CD8-positive, alpha-beta memory T cell (primary cell): ENCODE measurements around the gene CEP41. TPM values are rescaled to one million over a fixed set of nuclear protein-coding genes. Genes with fewer than 3 reads are reported as not detected.

Experiments used
- CTCF ChIA-PET: fragments of 350-600 bp; sonication (Branson Sonifier 250); formaldehyde crosslinking; loops from one replicate; lab custom pipeline; 2021; ENCODE audit warnings: antibody characterized with exemption; lab: Charles Lee
- POLR2A ChIA-PET: fragments of 350-600 bp; sonication (Branson Sonifier 250); formaldehyde crosslinking; loops from one replicate; lab custom pipeline; 2021; ENCODE audit warnings: antibody characterized with exemption; lab: Charles Lee
- DNase-seq, 5 donors: peaks; one replicate each; pipeline versions ENCODE4 v3.0.0 to v3.0.0-alpha.2; 2020 to 2022; ENCODE audit warnings: mixed read lengths in 1 of 5
- H3K27ac ChIP-seq: one replicate; pipeline ENCODE4 v1.7.0; 2013; ENCODE audit warnings: low read depth, mild to moderate bottlenecking, low read length, moderate library complexity
- H3K27me3 ChIP-seq: 2 replicates; pipeline ENCODE4 v1.7.0; 2013; ENCODE audit warnings: low read length, mild to moderate bottlenecking; ENCODE audit not compliant: insufficient read depth, poor library complexity, severe bottlenecking
- H3K36me3 ChIP-seq: 2 replicates; pipeline ENCODE4 v1.7.0; 2013; ENCODE audit warnings: mild to moderate bottlenecking, low read length, moderate library complexity; ENCODE audit not compliant: insufficient read depth
- H3K4me1 ChIP-seq: 2 replicates; pipeline ENCODE4 v1.7.0; 2013; ENCODE audit warnings: mild to moderate bottlenecking, low read length, moderate library complexity; ENCODE audit not compliant: insufficient read depth
- H3K4me3 ChIP-seq: 2 replicates; pipeline ENCODE4 v1.7.0; 2013; ENCODE audit warnings: mild to moderate bottlenecking, low read length
- H3K9me3 ChIP-seq: 2 replicates; pipeline ENCODE4 v1.7.0; 2013; ENCODE audit warnings: mild to moderate bottlenecking, low read length
- H3K27ac Mint-ChIP-seq, 8 donors: one replicate each; pipeline ENCODE4 v1.8.0; 2020 to 2021; ENCODE audit warnings: mixed read lengths in 8 of 8, mild to moderate bottlenecking in 6 of 8, inconsistent platforms in 3 of 8, moderate library complexity in 3 of 8
- H3K27me3 Mint-ChIP-seq, 2 donors: one replicate each; pipeline ENCODE4 v1.8.0; 2020 to 2021; ENCODE audit warnings: mixed read lengths in 2 of 2, mild to moderate bottlenecking in 1 of 2, moderate library complexity in 1 of 2
- H3K36me3 Mint-ChIP-seq, 3 donors: one replicate each; pipeline ENCODE4 v1.8.0; 2020 to 2021; ENCODE audit warnings: mixed read lengths in 3 of 3, inconsistent platforms in 1 of 3, mild to moderate bottlenecking in 1 of 3
- H3K4me1 Mint-ChIP-seq, 3 donors: one replicate each; pipeline ENCODE4 v1.8.0; 2020 to 2021; ENCODE audit warnings: mixed read lengths in 3 of 3, inconsistent platforms in 1 of 3, mild to moderate bottlenecking in 1 of 3
- H3K4me3 Mint-ChIP-seq, 7 donors: one replicate each; pipeline ENCODE4 v1.8.0; 2020 to 2021; ENCODE audit warnings: mixed read lengths in 7 of 7, mild to moderate bottlenecking in 6 of 7, moderate library complexity in 4 of 7, inconsistent platforms in 2 of 7
- H3K9me3 Mint-ChIP-seq, 5 donors: one replicate each; pipeline ENCODE4 v1.8.0; 2020 to 2022; ENCODE audit warnings: mixed read lengths in 5 of 5, mild to moderate bottlenecking in 3 of 5, moderate library complexity in 2 of 5, inconsistent platforms in 1 of 5
- polyA plus RNA-seq: library from polyadenylated mRNA; unstranded; fragments of 300-500 nt; fragmentation: Illumina TruSeq; gene quantifications from one replicate; pipeline ENCODE4 v1.2.3, GENCODE V29; 2021
- total RNA-seq, 2 experiments: library from RNA; stranded (reverse); gene quantifications; one replicate each; pipeline ENCODE4 v1.2.3, GENCODE V29; 2021

CEP41 gene, protein sequence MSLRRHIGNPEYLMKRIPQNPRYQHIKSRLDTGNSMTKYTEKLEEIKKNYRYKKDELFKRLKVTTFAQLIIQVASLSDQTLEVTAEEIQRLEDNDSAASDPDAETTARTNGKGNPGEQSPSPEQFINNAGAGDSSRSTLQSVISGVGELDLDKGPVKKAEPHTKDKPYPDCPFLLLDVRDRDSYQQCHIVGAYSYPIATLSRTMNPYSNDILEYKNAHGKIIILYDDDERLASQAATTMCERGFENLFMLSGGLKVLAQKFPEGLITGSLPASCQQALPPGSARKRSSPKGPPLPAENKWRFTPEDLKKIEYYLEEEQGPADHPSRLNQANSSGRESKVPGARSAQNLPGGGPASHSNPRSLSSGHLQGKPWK
- total RNA-seq, result 10 to 100 TPM; 16.6 to 18.8 TPM
- polyA plus RNA-seq, result 23.6 TPM

DNA sequence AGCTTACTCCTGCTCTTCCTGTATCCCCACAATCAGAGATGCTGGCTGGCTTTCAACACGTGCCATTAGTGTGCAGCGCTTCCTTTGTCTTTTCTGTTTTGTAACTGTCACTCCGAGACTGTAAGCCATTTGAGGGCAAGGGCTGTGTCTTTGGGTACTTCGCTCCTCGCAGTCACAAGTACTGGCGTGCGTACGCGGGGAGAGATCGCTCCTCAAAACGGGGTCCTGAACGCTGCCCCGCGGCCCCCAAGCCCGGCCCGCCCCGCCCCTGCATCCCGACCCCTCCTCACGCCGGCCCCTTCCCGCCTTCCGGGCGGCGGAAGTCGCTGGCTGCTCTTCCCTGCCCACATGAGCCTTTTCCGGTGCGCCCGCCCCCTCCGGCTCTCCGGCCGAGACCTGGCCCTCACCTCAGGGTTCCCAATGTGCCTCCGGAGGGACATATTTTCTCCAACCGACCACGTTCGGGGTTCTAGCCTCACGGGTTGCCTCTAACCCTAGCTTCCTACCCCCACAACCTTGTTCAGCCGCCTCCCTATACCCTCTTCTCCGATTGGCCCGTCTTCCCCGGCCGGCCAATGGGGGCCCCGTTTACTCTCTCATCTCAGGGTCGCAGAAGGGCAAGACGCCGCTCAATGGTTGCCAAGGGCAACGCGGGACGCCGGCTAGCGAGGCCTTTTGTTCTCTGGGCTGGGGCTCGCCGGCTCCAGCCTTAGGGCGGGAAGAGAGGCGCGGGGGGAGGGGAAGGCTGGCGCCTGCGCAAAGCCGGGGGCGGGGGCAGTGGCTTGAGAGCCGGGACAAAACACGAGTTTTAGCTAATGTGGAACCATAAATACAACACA lies at the start of gene CEP41:
TSS of gene CEP41 (minus strand) at position 490 of the 839 bp plus-strand sequence. CDS start at position 440, 50 bp downstream.
- DNase-seq, result peak; percentile 83 to 94 (median 87)
- no peaks in the 10 kb centered on the region for H3K27me3 ChIP-seq
- Mint-ChIP-seq H3K4me3 (peak within 1 kb of the TSS; percentile 96 to 100 (median 99)), H3K9me3 (no peaks in the 10 kb centered on the region), H3K36me3 (peaks cover 0 to 5% (median 0%) of the 10 kb centered on the region in 3 donors), H3K27me3 (peaks cover 2 to 5% of the 10 kb centered on the region in 2 donors), H3K4me1 (peaks cover 9 to 35% (median 30%) of the 10 kb centered on the region in 3 donors), H3K27ac (peak within 1 kb of the TSS; percentile 80 to 98 (median 95))
- H3K27ac ChIP-seq, result peak within 1 kb of the TSS; percentile 52
- H3K36me3 ChIP-seq, result no peaks in the 10 kb centered on the region
- H3K4me3 ChIP-seq, result peak within 1 kb of the TSS; percentile 87
- no peaks in the 10 kb centered on the region for H3K9me3 ChIP-seq
- POLR2A ChIA-PET, result interaction anchor here (0.6 kb wide), 1 partner anchor 49 kb away, joined by 3 read pairs; no protein-coding TSS in a partner anchor
- peaks cover 14% of the 10 kb centered on the region for H3K4me1 ChIP-seq
- CTCF ChIA-PET, result no interaction called here

DNA sequence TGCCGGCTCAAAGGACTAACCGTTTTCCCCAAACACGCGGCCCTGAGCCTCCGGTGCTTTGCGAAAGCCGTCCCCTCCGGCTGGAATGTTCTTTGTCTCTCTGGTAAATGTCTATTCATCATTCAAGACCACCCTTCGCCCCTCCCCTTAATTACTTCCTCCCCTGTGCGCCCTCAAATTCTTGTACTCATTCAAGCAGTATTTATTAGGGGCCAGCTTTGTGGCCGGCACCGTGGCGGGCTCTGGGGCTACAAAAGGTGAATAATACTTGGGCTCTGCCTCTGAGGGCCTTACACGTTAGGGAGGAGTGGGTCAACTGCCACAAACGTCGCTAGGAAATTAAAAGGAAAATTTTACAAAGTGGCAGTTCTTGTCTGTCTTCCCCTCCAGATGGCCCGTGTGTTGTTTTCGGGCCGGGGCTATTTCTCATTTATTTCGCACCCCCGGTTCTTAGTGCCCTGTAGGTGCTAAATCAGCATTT lies 49.5 kb upstream of the CEP41 start:
- CTCF ChIA-PET, result no interaction called here
- Mint-ChIP-seq H3K27ac (no peak overlapping the region), H3K27me3 (peaks cover 34 to 68% of the 10 kb centered on the region in 2 donors), H3K4me1 (peaks cover 24 to 40% (median 29%) of the 10 kb centered on the region in 3 donors), H3K4me3 (no peak overlapping the region), H3K9me3 (peaks cover 0 to 2% (median 0%) of the 10 kb centered on the region in 5 donors), H3K36me3 (no peaks in the 10 kb centered on the region)
- H3K9me3 ChIP-seq, result peaks cover 4% of the 10 kb centered on the region
- H3K4me3 ChIP-seq, result no peak overlapping the region
- no peak for DNase-seq
- no peaks in the 10 kb centered on the region for H3K36me3 ChIP-seq
- H3K27ac ChIP-seq, result no peak overlapping the region
- POLR2A ChIA-PET, result no interaction called here
- peaks cover 3% of the 10 kb centered on the region for H3K4me1 ChIP-seq
- H3K27me3 ChIP-seq, result peaks cover 11% of the 10 kb centered on the region

DNA sequence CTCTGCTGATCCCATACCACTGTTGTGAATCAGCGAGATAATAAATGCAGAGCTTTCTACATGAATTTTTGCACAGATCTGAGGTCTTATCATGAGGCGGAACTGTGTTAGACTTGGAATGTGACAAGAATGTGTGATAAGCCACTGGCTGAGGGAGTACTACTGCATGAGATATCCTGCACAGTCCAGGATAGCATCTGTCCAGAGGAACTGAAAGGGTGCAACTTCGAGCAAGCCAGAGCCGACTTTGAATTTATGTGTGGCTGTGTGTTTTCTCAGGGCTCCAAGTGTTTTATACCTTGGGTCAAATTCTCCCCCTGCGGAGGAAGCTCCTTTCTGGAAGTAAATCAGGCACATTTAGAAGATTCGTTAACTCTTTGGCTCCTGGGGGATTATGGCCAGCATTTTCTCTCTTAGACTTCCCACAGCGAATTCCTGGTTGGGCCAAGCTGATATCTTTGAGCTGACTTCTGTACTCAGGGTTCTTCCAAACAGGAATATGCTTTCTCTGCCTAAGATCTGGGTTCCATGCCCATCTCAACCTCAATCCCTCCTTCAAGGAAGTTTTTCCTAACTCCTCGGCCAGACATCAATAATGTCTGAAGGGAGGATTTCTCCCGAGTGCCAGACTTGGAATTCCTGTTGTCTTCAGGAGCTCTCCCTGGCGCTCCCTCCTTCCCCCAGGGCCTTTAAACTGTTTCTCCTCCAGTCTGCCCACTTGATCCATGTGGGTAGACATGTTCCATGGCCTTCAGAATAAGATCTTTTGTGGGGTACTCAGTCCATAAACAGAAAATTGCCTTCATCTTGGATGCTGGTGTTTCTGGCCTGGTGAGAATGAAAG lies 48.5 kb upstream of the CEP41 start:
- H3K27me3 Mint-ChIP-seq, result peaks cover 39 to 73% of the 10 kb centered on the region in 2 donors
- ChIA-PET POLR2A (no interaction called here), CTCF (no interaction called here)
- peaks cover 0 to 2% (median 0%) of the 10 kb centered on the region in 5 donors for H3K9me3 Mint-ChIP-seq
- no peak overlapping the region for H3K27ac Mint-ChIP-seq
- H3K4me1 Mint-ChIP-seq, result peaks cover 27 to 45% (median 32%) of the 10 kb centered on the region in 3 donors
- H3K36me3 Mint-ChIP-seq, result no peaks in the 10 kb centered on the region
- Histone ChIP-seq H3K27ac (no peak overlapping the region), H3K4me1 (peaks cover 3% of the 10 kb centered on the region), H3K36me3 (no peaks in the 10 kb centered on the region), H3K9me3 (peaks cover 4% of the 10 kb centered on the region), H3K4me3 (no peak overlapping the region), H3K27me3 (peaks cover 11% of the 10 kb centered on the region)
- peak overlapping the region in 2 of 7 donors; percentile 2 to 27 for H3K4me3 Mint-ChIP-seq
- no peak for DNase-seq

DNA sequence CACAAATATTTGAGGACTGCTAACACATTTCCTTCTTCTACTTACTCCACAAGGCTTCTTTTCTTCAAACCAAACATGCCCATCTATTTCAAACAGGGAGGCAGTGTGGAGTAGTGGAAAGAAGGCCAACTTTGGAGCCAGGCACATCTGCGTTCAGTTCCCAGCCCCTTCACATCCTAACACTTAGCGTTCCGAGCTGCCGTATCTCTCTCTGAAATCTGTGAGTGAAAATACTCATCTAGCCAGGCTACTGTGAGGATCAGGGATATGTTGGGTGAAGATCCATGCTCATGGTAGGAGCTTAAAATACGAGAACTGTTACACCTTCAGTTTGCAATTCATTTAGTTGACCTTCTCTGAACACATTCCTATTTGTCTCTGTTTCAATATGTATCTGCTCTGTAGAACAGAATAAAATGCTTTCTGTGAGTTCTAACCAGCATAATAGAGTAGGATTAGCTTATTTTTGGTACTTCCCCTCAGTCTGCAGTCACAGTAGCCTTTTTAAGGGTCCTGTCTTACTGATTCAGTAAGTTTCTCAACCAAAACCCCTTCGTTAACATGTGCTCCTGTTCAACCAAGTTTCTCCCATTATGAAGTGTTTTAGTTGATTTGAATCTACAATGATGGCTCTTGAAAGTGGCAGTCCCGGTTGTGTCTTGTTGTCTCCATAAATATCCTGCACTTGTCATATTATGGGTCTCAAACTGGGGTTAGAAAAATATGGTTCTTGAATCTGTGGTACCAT lies 47.8 kb upstream of the CEP41 start:
- H3K36me3 Mint-ChIP-seq, result no peaks in the 10 kb centered on the region
- no peak for DNase-seq
- Histone ChIP-seq H3K36me3 (no peaks in the 10 kb centered on the region), H3K4me3 (no peak overlapping the region), H3K27me3 (peaks cover 11% of the 10 kb centered on the region), H3K27ac (no peak overlapping the region), H3K4me1 (peaks cover 3% of the 10 kb centered on the region), H3K9me3 (peaks cover 4% of the 10 kb centered on the region)
- peak overlapping the region in 2 of 7 donors; percentile 2 to 27 for H3K4me3 Mint-ChIP-seq
- peaks cover 27 to 45% (median 32%) of the 10 kb centered on the region in 3 donors for H3K4me1 Mint-ChIP-seq
- peaks cover 42 to 73% of the 10 kb centered on the region in 2 donors for H3K27me3 Mint-ChIP-seq
- CTCF ChIA-PET, result no interaction called here
- H3K9me3 Mint-ChIP-seq, result peaks cover 0 to 2% (median 0%) of the 10 kb centered on the region in 5 donors
- H3K27ac Mint-ChIP-seq, result no peak overlapping the region
- POLR2A ChIA-PET, result no interaction called here

DNA sequence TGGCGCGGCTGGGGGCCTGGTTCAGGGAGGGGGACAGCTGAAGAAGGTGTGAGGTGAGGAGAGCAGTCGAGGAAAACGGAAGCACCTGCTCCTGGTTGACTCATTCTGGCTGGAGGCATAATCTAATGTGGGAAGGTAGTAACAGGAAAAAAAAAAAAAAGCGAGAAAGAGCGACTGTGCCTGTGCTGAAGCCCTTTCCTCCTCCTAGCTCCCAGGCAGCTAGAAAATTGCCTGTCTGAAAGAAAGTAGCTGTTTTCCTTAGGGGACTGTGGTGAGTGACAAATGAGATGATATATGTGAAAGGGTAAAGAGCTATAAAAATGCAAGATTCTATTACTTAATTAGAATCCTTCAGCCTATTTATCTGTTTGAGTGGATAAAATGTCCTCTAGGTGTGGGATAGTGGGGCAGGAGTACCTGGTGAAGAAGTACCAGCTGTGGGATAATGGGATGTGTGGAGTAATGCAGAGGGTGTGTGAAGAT lies 46.2 kb upstream of the CEP41 start:
- no peaks in the 10 kb centered on the region for H3K9me3 Mint-ChIP-seq
- peaks cover 22 to 34% (median 22%) of the 10 kb centered on the region in 3 donors for H3K4me1 Mint-ChIP-seq
- CTCF ChIA-PET, result interaction anchor here (0.9 to 1.4 kb wide), 3 partner anchors 10 to 272 kb away, joined by 3 to 4 read pairs (median 4); no protein-coding TSS in a partner anchor
- Histone ChIP-seq H3K9me3 (no peaks in the 10 kb centered on the region), H3K27me3 (no peaks in the 10 kb centered on the region), H3K4me3 (peak overlapping the region; percentile 79), H3K27ac (no peak overlapping the region), H3K36me3 (no peaks in the 10 kb centered on the region), H3K4me1 (no peaks in the 10 kb centered on the region)
- POLR2A ChIA-PET, result no interaction called here
- H3K27ac Mint-ChIP-seq, result peak overlapping the region in 2 of 8 donors; percentile 36 to 79
- no peak for DNase-seq
- peaks cover 41 to 77% of the 10 kb centered on the region in 2 donors for H3K27me3 Mint-ChIP-seq
- no peaks in the 10 kb centered on the region for H3K36me3 Mint-ChIP-seq
- peak overlapping the region; percentile 82 to 92 (median 90) for H3K4me3 Mint-ChIP-seq

DNA sequence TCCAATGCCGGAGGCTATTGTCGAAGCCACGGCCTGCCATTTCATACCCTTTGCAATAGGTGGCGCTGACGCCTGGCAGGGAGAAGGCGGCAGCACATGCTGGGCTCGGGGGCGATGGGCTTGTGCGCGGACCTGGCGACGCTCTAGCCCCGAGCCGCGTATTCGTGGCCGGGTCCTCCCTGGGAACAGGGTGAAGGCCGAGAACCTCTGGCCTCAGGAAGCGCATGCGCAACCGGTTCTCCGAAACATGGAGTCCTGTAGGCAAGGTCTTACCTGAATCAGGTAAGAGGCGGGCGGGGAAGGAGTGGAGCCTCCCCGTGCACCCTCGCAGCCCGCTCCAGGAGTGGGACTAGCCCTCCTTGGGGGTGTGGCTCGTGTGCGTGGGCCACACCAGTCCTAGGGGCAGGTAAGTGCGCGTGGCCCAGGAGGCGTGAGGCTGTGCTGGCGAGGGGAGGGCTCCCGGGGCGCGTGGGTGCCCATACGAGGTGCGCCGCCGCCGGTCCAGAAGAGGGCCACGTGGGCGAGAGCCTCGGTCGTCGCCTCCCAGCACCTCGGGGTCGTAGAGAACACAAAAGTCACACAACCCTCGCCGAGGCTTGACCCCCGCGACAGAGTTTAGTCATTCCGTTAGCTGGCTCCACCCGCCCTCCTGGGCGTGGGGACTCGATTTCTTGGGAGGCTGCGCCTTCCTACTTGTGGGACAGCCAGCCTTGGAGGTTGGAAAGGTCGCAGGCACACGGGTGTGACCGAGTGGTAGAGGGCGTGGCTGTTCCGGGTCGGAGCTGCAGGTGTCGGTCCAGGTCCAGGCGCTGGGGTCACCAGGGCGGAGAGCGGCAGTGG lies 45.5 kb upstream of the CEP41 start:
- Histone ChIP-seq H3K27me3 (no peaks in the 10 kb centered on the region), H3K27ac (no peak overlapping the region), H3K4me3 (peak overlapping the region; percentile 79), H3K36me3 (no peaks in the 10 kb centered on the region), H3K9me3 (no peaks in the 10 kb centered on the region), H3K4me1 (no peaks in the 10 kb centered on the region)
- ChIA-PET CTCF (interaction anchor here (1.0 to 1.4 kb wide), 2 partner anchors 9 to 272 kb away, joined by 4 read pairs; no protein-coding TSS in a partner anchor), POLR2A (no interaction called here)
- Mint-ChIP-seq H3K4me3 (peak overlapping the region; percentile 82 to 92 (median 90)), H3K27me3 (peaks cover 42 to 79% of the 10 kb centered on the region in 2 donors), H3K9me3 (no peaks in the 10 kb centered on the region), H3K27ac (peak overlapping the region in 1 of 8 donors; percentile 79), H3K36me3 (no peaks in the 10 kb centered on the region), H3K4me1 (peaks cover 22 to 29% (median 22%) of the 10 kb centered on the region in 3 donors)
- DNase-seq, result peak; percentile 18 to 70 (median 45)
